Fibroblast of pulmonary artery (primary cell): ENCODE data around the gene CEBPB.

ENCODE experiments used
- DNase-seq: peaks from one replicate; pipeline ENCODE4 v3.0.0-alpha.2; 2010; ENCODE audit warnings: low read depth
- H3K4me3 ChIP-seq: replicated peaks from 2 replicates; pipeline ENCODE4 v1.5.1; 2011; ENCODE audit warnings: low read depth, mild to moderate bottlenecking, control low read depth, low read length, moderate library complexity
- CTCF ChIP-seq: IDR thresholded peaks from 2 replicates; pipeline ENCODE4 v1.5.1; 2011; ENCODE audit warnings: mild to moderate bottlenecking, control low read depth, low read length, inconsistent platforms; ENCODE audit errors: missing control alignments

Gene CEBPB

DNA sequence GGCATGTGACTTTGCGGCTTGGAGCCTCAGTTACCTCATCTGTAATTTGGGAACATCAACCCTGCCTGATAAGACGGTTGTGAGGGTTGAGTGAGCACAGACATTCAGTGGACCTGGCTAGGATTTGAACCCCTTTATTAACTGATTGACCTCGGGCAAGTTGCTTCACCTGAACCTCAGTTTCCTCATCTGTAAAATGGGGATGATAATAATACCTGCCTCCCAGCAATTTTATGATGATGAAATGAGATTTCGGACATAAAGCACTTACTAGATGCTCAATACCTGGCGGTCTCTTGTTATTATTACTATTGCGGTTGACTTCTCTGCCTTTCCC is 51.5 kb downstream of the CEBPB start:
- DNase-seq: no peak
- TF ChIP-seq CTCF: no peak
- H3K4me3 ChIP-seq: no peak overlapping the region
